ENCODE data around the gene XRRA1. TPM values are rescaled to one million over a fixed set of nuclear protein-coding genes. Genes with fewer than 3 reads are reported as not detected.
"Not testable (repeated sequence)": the region's sequence is repeated elsewhere in the genome, so short reads cannot be mapped to it uniquely, and the experiment has no call there.

XRRA1 gene
- total and polyA plus RNA-seq, 2 of the 4 experiments (the other 2 are of a cell fraction): 5.4 to 6.3 TPM

DNA sequence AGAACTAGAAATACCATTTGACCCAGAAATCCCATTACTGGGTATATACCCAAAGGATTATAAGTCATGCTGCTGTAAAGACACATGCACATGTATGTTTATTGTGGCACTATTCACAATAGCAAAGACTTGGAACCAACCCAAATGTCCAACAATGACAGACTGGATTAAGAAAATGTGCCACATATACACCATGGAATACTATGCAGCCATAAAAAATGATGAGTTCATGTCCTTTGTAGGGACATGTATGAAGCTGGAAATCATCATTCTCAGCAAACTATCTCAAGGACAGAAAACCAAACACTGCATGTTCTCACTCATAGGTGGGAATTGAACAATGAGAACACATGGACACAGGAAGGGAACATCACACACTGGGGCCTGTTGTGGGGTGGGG, 55.9 kb downstream of the XRRA1 start:
- CTCF ChIA-PET: not testable (repeated sequence)

More for the DNA sequence above, 55.9 kb downstream of the XRRA1 start:
- H4K8ac ChIP-seq (ENCODE audit: low read depth in 2 of 2, low read length in 2 of 2); H3K9me1 ChIP-seq (ENCODE audit: insufficient read depth, low read length); H3K4ac ChIP-seq (ENCODE audit: low read depth, low read length); H3K23ac ChIP-seq (ENCODE audit: low read depth, low read length); H4K91ac ChIP-seq (ENCODE audit: insufficient read depth, low read depth, low read length); DNase-seq; ATAC-seq (ENCODE audit: low read depth); H3K56ac ChIP-seq (ENCODE audit: extremely low read depth, insufficient read depth, low read length); H3K14ac ChIP-seq (replicated peaks; ENCODE audit: low read depth, low read length); H2AK9ac ChIP-seq (replicated peaks; ENCODE audit: low read depth, low read length, poor library complexity); dilution Hi-C loops (cut with HindIII; ENCODE audit: low sequenced_read_pairs, unreplicated experiment); H2BK15ac ChIP-seq (ENCODE audit: low read depth, low read length); H2AFZ ChIP-seq (replicated peaks; ENCODE audit: low read length, poor library complexity); H3K4me2 ChIP-seq (ENCODE audit: low read depth, low read length); H2BK5ac ChIP-seq (ENCODE audit: low read depth, low read length, poor library complexity, severe bottlenecking); H3K27me3 ChIP-seq (ENCODE audit: control insufficient read depth, insufficient read depth, low read length); H2AK5ac ChIP-seq (ENCODE audit: low read depth, low read length); H3K36me3 ChIP-seq (ENCODE audit: control insufficient read depth, insufficient read depth, low read length); intact Hi-C loops (cut with micrococcal nuclease); H3K79me1 ChIP-seq (ENCODE audit: low read depth in 1 of 2, low read length in 2 of 2); H3K18ac ChIP-seq (ENCODE audit: low read depth, low read length); H3K27ac ChIP-seq (ENCODE audit: insufficient read depth, low read length); BruUV-seq (replicated peaks); POLR2A ChIA-PET (ENCODE audit: unreplicated experiment); H3K9ac ChIP-seq (ENCODE audit: low read depth, low read length); H2BK120ac ChIP-seq (ENCODE audit: low read depth, low read length); in situ Hi-C loops (cut with MboI; ENCODE audit: low sequenced_read_pairs); H4K20me1 ChIP-seq (ENCODE audit: insufficient read depth, low read length); H3K4me1 ChIP-seq (ENCODE audit: control insufficient read depth, insufficient read depth, low read length); H3K9me3 ChIP-seq (ENCODE audit: control insufficient read depth, insufficient read depth, low read length); H3K4me3 ChIP-seq (ENCODE audit: insufficient read depth, low read depth, low read length); H2BK20ac ChIP-seq (ENCODE audit: low read depth, low read length); H4K5ac ChIP-seq (ENCODE audit: low read depth, low read length): not testable (repeated sequence)
